Breast epithelium (tissue), 3 donors: ENCODE results near the gene ARHGAP4.

Experiments
- POLR2A ChIP-seq: fragments of 450-650 bp; IDR thresholded peaks from one replicate; pipeline ENCODE4 v1.6.1; 2016; ENCODE audit warnings: antibody characterized with exemption, mild to moderate bottlenecking, moderate library complexity
- POLR2AphosphoS5 ChIP-seq, 3 donors: sonication (generic); formaldehyde crosslinking; IDR thresholded peaks; one replicate each; pipeline ENCODE4 v1.6.1; 2017; ENCODE audit warnings: antibody characterized with exemption in 3 of 3
- TF ChIP-seq, protein P1 (sequence below), 3 donors: fragments of 450-650 bp; IDR thresholded peaks; one replicate each; pipeline ENCODE4 v1.5.1; 2016 to 2017; ENCODE audit warnings: antibody characterized with exemption in 3 of 3, mild to moderate bottlenecking in 3 of 3, moderate library complexity in 3 of 3

DNA sequence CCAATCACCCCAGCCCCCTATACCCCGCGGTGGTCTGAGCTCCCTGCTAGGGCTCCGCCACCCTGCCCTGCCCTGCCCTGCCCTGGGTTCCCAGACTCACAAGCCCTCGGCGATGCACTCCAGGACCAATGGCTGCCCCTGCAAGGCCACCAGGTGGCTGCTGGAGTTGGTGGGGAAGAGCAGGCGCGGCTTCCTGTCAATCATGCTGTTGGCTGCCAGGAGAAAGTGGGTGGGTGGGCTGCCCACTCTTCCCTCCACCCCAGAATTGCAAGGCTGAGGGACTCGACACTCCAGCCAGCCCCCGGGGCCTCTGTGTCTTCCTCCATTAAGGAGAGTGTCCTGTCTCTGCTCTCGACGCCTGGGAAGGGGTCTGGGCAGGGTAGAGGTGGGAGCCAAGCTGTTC is 55.8 kb downstream of the ARHGAP4 start:
- TF ChIP-seq POLR2A (no peak), POLR2AphosphoS5 (IDR thresholded peaks at IDR 0.05) (no peak)
- TF ChIP-seq, protein P1, sequence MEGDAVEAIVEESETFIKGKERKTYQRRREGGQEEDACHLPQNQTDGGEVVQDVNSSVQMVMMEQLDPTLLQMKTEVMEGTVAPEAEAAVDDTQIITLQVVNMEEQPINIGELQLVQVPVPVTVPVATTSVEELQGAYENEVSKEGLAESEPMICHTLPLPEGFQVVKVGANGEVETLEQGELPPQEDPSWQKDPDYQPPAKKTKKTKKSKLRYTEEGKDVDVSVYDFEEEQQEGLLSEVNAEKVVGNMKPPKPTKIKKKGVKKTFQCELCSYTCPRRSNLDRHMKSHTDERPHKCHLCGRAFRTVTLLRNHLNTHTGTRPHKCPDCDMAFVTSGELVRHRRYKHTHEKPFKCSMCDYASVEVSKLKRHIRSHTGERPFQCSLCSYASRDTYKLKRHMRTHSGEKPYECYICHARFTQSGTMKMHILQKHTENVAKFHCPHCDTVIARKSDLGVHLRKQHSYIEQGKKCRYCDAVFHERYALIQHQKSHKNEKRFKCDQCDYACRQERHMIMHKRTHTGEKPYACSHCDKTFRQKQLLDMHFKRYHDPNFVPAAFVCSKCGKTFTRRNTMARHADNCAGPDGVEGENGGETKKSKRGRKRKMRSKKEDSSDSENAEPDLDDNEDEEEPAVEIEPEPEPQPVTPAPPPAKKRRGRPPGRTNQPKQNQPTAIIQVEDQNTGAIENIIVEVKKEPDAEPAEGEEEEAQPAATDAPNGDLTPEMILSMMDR (IDR thresholded peaks at IDR 0.05) = no peak
